Stomach (tissue), 9 donors: Measurements from ENCODE around the gene ITPR2. TPM values are rescaled to one million over a fixed set of nuclear protein-coding genes. Genes with fewer than 3 reads are reported as not detected.
A peak's percentile ranks its signal among the peaks of the same experiment; 100 is the strongest.
"Not testable (repeated sequence)": the region's sequence is repeated elsewhere in the genome, so short reads cannot be mapped to it uniquely, and the experiment has no call there.

ENCODE experiments used
- DNase-seq, 2 donors: peaks; one replicate each; pipeline versions ENCODE4 v3.0.0 to v3.0.0-alpha.2; 2013 to 2019
- H3K27ac ChIP-seq, 5 donors: fragments of 200-600 bp in 4 of 5; sonication (generic) in 4 of 5; one replicate each; pipeline ENCODE4 v1.5.1; 2013 to 2019; ENCODE audit warnings: mild to moderate bottlenecking in 1 of 5, moderate library complexity in 1 of 5
- H3K27me3 ChIP-seq, 3 donors: fragments of 200-600 bp; sonication (generic); one replicate each; pipeline ENCODE4 v1.5.1; 2017 to 2019; ENCODE audit warnings: mixed run types in 1 of 3
- H3K36me3 ChIP-seq, 4 donors: fragments of 200-600 bp; sonication (generic); 1 replicate in 3 of 4; 2 replicates in 1 of 4; pipeline ENCODE4 v1.5.1; 2016 to 2019
- H3K4me1 ChIP-seq, 4 donors: fragments of 200-600 bp; sonication (generic); one replicate each; pipeline ENCODE4 v1.5.1; 2016 to 2019
- H3K4me3 ChIP-seq, 4 donors: fragments of 200-600 bp; sonication (generic) in 3 of 4; one replicate each; pipeline ENCODE4 v1.5.1; 2016 to 2019; ENCODE audit warnings: mild to moderate bottlenecking in 1 of 4
- H3K9me3 ChIP-seq, 4 donors: fragments of 200-600 bp; sonication (generic); one replicate each; pipeline ENCODE4 v1.5.1; 2016 to 2019
- CTCF ChIP-seq, 7 experiments: fragments of 450-650 bp in 4 of 7; fragments of 200-600 bp in 3 of 7; sonication (generic) in 3 of 7; IDR thresholded peaks; one replicate each; pipeline ENCODE4 v1.5.1; 2016 to 2019; ENCODE audit warnings: antibody characterized with exemption in 7 of 7, control low read depth in 2 of 7, mild to moderate bottlenecking in 1 of 7
- EP300 ChIP-seq: sonication (generic); formaldehyde crosslinking; IDR thresholded peaks from one replicate; pipeline ENCODE4 v1.6.1; 2017; ENCODE audit warnings: antibody characterized with exemption
- POLR2A ChIP-seq, 4 donors: fragments of 450-650 bp; IDR thresholded peaks; one replicate each; pipeline ENCODE4 v1.6.1; 2016; ENCODE audit warnings: antibody characterized with exemption in 4 of 4, control low read depth in 2 of 4, mild to moderate bottlenecking in 1 of 4, moderate library complexity in 1 of 4
- POLR2AphosphoS5 ChIP-seq, 3 donors: sonication (generic); formaldehyde crosslinking; IDR thresholded peaks; one replicate each; pipeline ENCODE4 v1.6.1; 2016; ENCODE audit warnings: antibody characterized with exemption in 3 of 3
- WGBS, 5 donors: extraction: QIAGEN DNeasy Blood & Tissue Kit in 3 of 5; methylation state at CpG; one replicate each; pipeline versions ENCODE4 v1.1.5 to v1.1.7; 2013 to 2018; 5-methylcytosine and 5-hydroxymethylcytosine counted together
- intact Hi-C: fragments of 100-400 bp; cut with DNase I; formaldehyde crosslinking; loops from one replicate; pipeline ENCODE4 v1.15.1; 2023; ENCODE audit warnings: low total_unique reads
- polyA plus RNA-seq, 3 donors: library from polyadenylated mRNA; stranded (reverse); fragments of 200-250 nt; gene quantifications; one replicate each; pipeline ENCODE4 v1.2.3, GENCODE V29; 2013
- total RNA-seq, 5 donors: library from RNA; depleted of rRNA; stranded (reverse); fragments of >200 nt; gene quantifications; one replicate each; pipeline versions ENCODE4 v1.1.0 to v1.2.3, GENCODE V29; 2014 to 2016
- donor health status: healthy with polysubstance abuse.
- donor health status: Bipolar disorder and iron deficiency.
- donor health status: healthy.

The ITPR2 gene
- total and polyA plus RNA-seq, 8 donors: 1.4 to 172 (median 23.4) TPM

DNA sequence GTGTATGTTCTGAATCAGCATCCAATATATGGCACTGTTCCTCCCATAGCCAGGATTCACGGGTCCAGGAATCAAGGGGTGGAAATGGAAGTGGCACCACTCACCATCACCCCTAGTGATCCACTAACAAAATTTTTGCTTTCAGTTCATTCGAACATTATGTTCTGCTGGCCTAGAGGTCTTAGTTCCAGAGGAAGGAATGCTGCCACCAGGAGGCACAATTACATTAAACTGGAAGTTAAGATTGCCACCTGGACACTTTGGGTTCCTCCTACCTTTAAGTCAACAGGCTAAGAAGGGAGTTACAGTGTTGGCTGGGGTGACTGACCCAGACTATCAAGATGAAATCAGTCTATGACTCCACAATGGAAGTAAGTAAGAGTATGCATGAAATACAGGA lies 52.3 kb downstream of the ITPR2 start:
- H3K36me3 ChIP-seq: peaks cover 0 to 22% (median 4%) of the 10 kb centered on the region in 4 donors
- H3K4me3 ChIP-seq, intact Hi-C loops, DNase-seq, H3K27me3 ChIP-seq, H3K27ac ChIP-seq, H3K4me1 ChIP-seq: not testable (repeated sequence)
- H3K9me3 ChIP-seq: peaks cover 10 to 26% (median 17%) of the 10 kb centered on the region in 4 donors
- TF ChIP-seq CTCF (IDR thresholded peaks at IDR 0.05): peak in 2 of 7 experiments; percentile 7 to 28
- WGBS, 5 donors: 82 to 96% (median 91%) methylated on average over 2 of the region's 2 CpGs

- H3K4me3 ChIP-seq, H3K27ac ChIP-seq, H3K27me3 ChIP-seq, H3K4me1 ChIP-seq, DNase-seq, intact Hi-C loops: not testable (repeated sequence)
- Histone ChIP-seq H3K9me3 (peaks cover 10 to 26% (median 17%) of the 10 kb centered on the region in 4 donors), H3K36me3 (peaks cover 0 to 22% (median 4%) of the 10 kb centered on the region in 4 donors)
- WGBS, 5 donors: 92 to 97% (median 96%) methylated on average over 5 of the region's 5 CpGs
These were observed 54.7 kb downstream of the ITPR2 start for GRCh38 chr12:26778173-26778775.

DNA sequence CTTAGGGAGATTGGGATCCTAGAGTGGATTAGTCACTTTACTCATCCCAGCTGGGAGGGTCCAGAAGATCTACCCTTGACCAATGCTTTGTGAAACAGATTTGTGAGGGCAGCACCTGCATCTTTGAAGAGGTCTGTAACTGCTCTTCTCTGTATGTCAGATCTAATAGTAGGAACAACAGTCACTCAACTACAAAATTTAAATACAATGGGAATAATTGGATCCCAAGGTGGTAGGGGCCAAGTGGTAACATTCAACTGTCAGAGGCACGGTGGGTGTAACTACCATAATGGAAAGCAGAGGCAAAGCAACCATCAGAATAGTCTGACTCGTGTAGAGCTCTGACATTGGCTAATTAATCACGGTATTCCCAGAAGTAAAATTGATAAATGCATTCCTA lies 55.8 kb downstream of the ITPR2 start:
- Histone ChIP-seq H3K4me3 (no peak overlapping the region), H3K9me3 (peaks cover 10 to 26% (median 17%) of the 10 kb centered on the region in 4 donors), H3K27me3 (no peaks in the 10 kb centered on the region), H3K36me3 (peaks cover 0 to 22% (median 4%) of the 10 kb centered on the region in 4 donors), H3K4me1 (no peaks in the 10 kb centered on the region), H3K27ac (no peak overlapping the region)
- DNase-seq: no peak
- 78 to 97% (median 85%) methylated on average over 3 of the region's 3 CpGs for WGBS, 5 donors
- no peak for TF ChIP-seq EP300
- TF ChIP-seq CTCF (IDR thresholded peaks at IDR 0.05): no peak
- no peak for TF ChIP-seq POLR2A (IDR thresholded peaks at IDR 0.05)
- TF ChIP-seq POLR2AphosphoS5 (IDR thresholded peaks at IDR 0.05): no peak
- intact Hi-C loops: no loop called here

DNA sequence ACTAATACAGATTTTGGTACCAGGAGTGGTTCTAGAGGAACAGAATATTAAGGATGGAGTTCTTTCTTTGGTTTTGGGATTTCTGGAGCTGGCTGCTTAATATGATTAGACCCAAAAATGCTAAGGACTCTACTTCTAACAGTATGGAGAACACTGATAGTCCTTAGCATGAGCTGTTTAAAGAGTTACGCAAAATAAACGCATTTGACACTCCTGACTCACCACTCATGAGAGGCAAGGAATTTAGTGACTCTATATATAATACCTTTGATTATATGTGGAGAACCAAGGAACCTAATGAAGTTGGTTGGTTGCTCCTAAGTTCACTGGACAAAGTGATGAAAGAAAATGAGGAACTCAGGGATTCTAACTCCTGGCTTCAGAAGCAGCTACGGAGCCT lies 57.0 kb downstream of the ITPR2 start:
- H3K4me1 ChIP-seq, intact Hi-C loops, H3K4me3 ChIP-seq, H3K27ac ChIP-seq, DNase-seq, H3K27me3 ChIP-seq: not testable (repeated sequence)
- Histone ChIP-seq H3K36me3 (peaks cover 0 to 22% (median 4%) of the 10 kb centered on the region in 4 donors), H3K9me3 (peaks cover 10 to 26% (median 17%) of the 10 kb centered on the region in 4 donors)
- 88 to 97% (median 91%) methylated on average over 3 of the region's 3 CpGs for WGBS, 5 donors

DNA sequence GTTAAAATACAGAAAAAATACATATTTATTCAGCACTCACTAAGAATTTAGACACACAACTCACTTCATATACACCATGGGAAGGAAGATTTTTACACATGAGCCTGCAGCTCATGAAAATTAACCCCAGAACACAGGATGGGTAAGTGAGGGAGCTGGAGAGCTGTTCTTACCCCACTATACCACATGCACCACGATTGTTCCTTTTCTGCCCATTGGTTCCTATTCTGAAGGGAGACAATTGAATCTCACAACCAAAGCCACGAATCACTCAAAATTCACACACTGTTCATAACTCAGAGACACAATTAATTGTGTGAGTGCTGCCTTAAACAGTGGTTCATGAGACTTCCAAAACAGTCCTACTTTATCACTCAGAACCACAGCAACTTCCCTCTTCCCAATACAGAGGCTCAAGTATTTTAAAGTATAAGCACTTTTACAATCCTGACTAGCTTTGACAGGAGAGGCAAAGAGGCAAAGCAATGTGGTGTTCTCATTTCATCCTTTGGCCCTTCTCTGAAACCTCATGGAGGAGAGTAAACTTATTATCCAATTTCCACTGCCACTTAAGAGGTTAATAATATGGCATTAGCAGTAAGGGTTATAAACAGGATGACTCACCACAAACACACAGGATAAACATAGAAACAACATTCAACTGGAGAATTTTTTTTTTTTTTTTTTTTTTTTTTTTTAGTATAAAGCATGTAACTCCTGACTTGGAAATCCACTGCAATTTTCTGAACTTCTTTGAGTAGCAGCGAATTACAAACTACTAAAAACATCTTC lies 59.5 kb downstream of the ITPR2 start:
- WGBS, 5 donors: 63 to 83% (median 80%) methylated on average over 3 of the region's 3 CpGs
- no peaks in the 10 kb centered on the region for H3K27me3 ChIP-seq
- H3K27ac ChIP-seq: no peak overlapping the region
- no peak for TF ChIP-seq POLR2A (IDR thresholded peaks at IDR 0.05)
- TF ChIP-seq CTCF (IDR thresholded peaks at IDR 0.05): no peak
- no peak for TF ChIP-seq EP300
- no peak for TF ChIP-seq POLR2AphosphoS5 (IDR thresholded peaks at IDR 0.05)
- no peak for DNase-seq
- intact Hi-C loops: no loop called here
- H3K36me3 ChIP-seq: peaks cover 0 to 14% (median 4%) of the 10 kb centered on the region in 4 donors
- H3K4me1 ChIP-seq: peaks cover 13 to 20% (median 16%) of the 10 kb centered on the region in 4 donors
- H3K9me3 ChIP-seq: peaks cover 10 to 23% (median 17%) of the 10 kb centered on the region in 4 donors
- H3K4me3 ChIP-seq: no peak overlapping the region
